Large intestine (tissue), 3 donors: ENCODE data around the gene SCAPER. TPM values are rescaled to one million over a fixed set of nuclear protein-coding genes. Genes with fewer than 3 reads are reported as not detected.

Experiments used
- DNase-seq, 2 donors: peaks; one replicate each; pipeline versions ENCODE4 v3.0.0 to v3.0.0-alpha.2; 2013
- H3K27ac ChIP-seq: one replicate; pipeline ENCODE4 v1.5.1; 2013; ENCODE audit warnings: low read length
- H3K27me3 ChIP-seq: 2 replicates; pipeline ENCODE4 v1.6.1; 2013; ENCODE audit warnings: low read length; ENCODE audit not compliant: control insufficient read depth, insufficient read depth
- H3K36me3 ChIP-seq: 2 replicates; pipeline ENCODE4 v1.6.1; 2013; ENCODE audit warnings: low read length; ENCODE audit not compliant: control insufficient read depth, insufficient read depth
- H3K4me1 ChIP-seq: one replicate; pipeline ENCODE4 v1.6.1; 2013; ENCODE audit warnings: low read length; ENCODE audit not compliant: control insufficient read depth, insufficient read depth
- H3K4me3 ChIP-seq: one replicate; pipeline ENCODE4 v1.5.1; 2013; ENCODE audit warnings: low read length
- H3K9me3 ChIP-seq: one replicate; pipeline ENCODE4 v1.6.1; 2013; ENCODE audit warnings: mild to moderate bottlenecking, low read depth, low read length, moderate library complexity; ENCODE audit not compliant: control insufficient read depth
- WGBS: methylation state at CpG from one replicate; pipeline ENCODE4 v1.1.5; 2013; ENCODE audit warnings: low lambda C conversion rate; ENCODE audit not compliant: insufficient coverage; 5-methylcytosine and 5-hydroxymethylcytosine counted together
- polyA plus RNA-seq: library from polyadenylated mRNA; unstranded; fragments of 120-200 nt; gene quantifications from one replicate; pipeline ENCODE4 v1.2.1, GENCODE V29; 2013

Gene SCAPER
- polyA plus RNA-seq, 1 donor = 28.0 TPM

GRCh38 chr15:76343313-76343996, 561.7 kb downstream of the SCAPER start:
- Histone ChIP-seq H3K36me3 (no peaks in the 10 kb centered on the region), H3K4me3 (no peak overlapping the region), H3K9me3 (peaks cover 28% of the 10 kb centered on the region), H3K27me3 (peaks cover 93% of the 10 kb centered on the region), H3K4me1 (peaks cover 28% of the 10 kb centered on the region), H3K27ac (no peak overlapping the region)
- peak in 1 of 2 donors; percentile 21 for DNase-seq
- no CpG with 5 or more reads among the region's 16 CpGs for WGBS

- Histone ChIP-seq H3K27ac (no peak overlapping the region), H3K36me3 (no peaks in the 10 kb centered on the region), H3K4me1 (peaks cover 28% of the 10 kb centered on the region), H3K4me3 (no peak overlapping the region), H3K27me3 (peaks cover 98% of the 10 kb centered on the region), H3K9me3 (peaks cover 33% of the 10 kb centered on the region)
- DNase-seq = peak in 1 of 2 donors; percentile 48
- WGBS = no CpG with 5 or more reads among the region's 87 CpGs
These were observed 562.5 kb downstream of the SCAPER start for GRCh38 chr15:76342382-76343201.

- Histone ChIP-seq H3K9me3 (peaks cover 35% of the 10 kb centered on the region), H3K36me3 (no peaks in the 10 kb centered on the region), H3K27ac (no peak overlapping the region), H3K4me3 (no peak overlapping the region), H3K4me1 (peaks cover 30% of the 10 kb centered on the region), H3K27me3 (peaks cover 98% of the 10 kb centered on the region)
- WGBS = 20% methylated on average over 1 of the region's 20 CpGs
- DNase-seq = no peak
These were observed 563.1 kb downstream of the SCAPER start for GRCh38 chr15:76342058-76342381.

- H3K9me3 ChIP-seq = peaks cover 35% of the 10 kb centered on the region
- peaks cover 98% of the 10 kb centered on the region for H3K27me3 ChIP-seq
- H3K4me1 ChIP-seq = peaks cover 33% of the 10 kb centered on the region
- peak in 1 of 2 donors; percentile 48 for DNase-seq
- WGBS = no CpG with 5 or more reads among the region's 42 CpGs
- H3K36me3 ChIP-seq = no peaks in the 10 kb centered on the region
- H3K27ac ChIP-seq = no peak overlapping the region
- H3K4me3 ChIP-seq = peak overlapping the region; percentile 7
These were observed 563.6 kb downstream of the SCAPER start for GRCh38 chr15:76341366-76342057.

GRCh38 chr15:76340803-76341365, 564.3 kb downstream of the SCAPER start:
- H3K27me3 ChIP-seq = peaks cover 98% of the 10 kb centered on the region
- peaks cover 34% of the 10 kb centered on the region for H3K9me3 ChIP-seq
- H3K36me3 ChIP-seq = no peaks in the 10 kb centered on the region
- H3K4me3 ChIP-seq = peak overlapping the region; percentile 40
- no CpG with 5 or more reads among the region's 35 CpGs for WGBS
- H3K27ac ChIP-seq = no peak overlapping the region
- peaks cover 31% of the 10 kb centered on the region for H3K4me1 ChIP-seq
- DNase-seq = peak in 1 of 2 donors; percentile 45

- peaks cover 28% of the 10 kb centered on the region for H3K4me1 ChIP-seq
- H3K36me3 ChIP-seq = no peaks in the 10 kb centered on the region
- no CpG with 5 or more reads among the region's 53 CpGs for WGBS
- H3K4me3 ChIP-seq = peak overlapping the region; percentile 40
- H3K9me3 ChIP-seq = peaks cover 36% of the 10 kb centered on the region
- peaks cover 98% of the 10 kb centered on the region for H3K27me3 ChIP-seq
- H3K27ac ChIP-seq = peak overlapping the region; percentile 37
- DNase-seq = peak in 1 of 2 donors; percentile 61
These were observed 564.8 kb downstream of the SCAPER start for GRCh38 chr15:76340198-76340802.

- Histone ChIP-seq H3K27ac (peak overlapping the region; percentile 37), H3K4me3 (peak overlapping the region; percentile 40)
These were observed 565.6 kb downstream of the SCAPER start for GRCh38 chr15:76339305-76340197.

GRCh38 chr15:76338486-76339304, 566.4 kb downstream of the SCAPER start:
- H3K4me3 ChIP-seq = peak overlapping the region; percentile 40
- no peak for DNase-seq

More at GRCh38 chr15:76339305-76340197, 565.6 kb downstream of the SCAPER start:
- Histone ChIP-seq H3K4me1 (peaks cover 31% of the 10 kb centered on the region), H3K9me3 (peaks cover 39% of the 10 kb centered on the region), H3K36me3 (no peaks in the 10 kb centered on the region), H3K27me3 (peaks cover 98% of the 10 kb centered on the region)
- DNase-seq = peak in 1 of 2 donors; percentile 55
- WGBS = 0% methylated on average over 3 of the region's 48 CpGs

More at GRCh38 chr15:76338486-76339304, 566.4 kb downstream of the SCAPER start:
- Histone ChIP-seq H3K27ac (peak overlapping the region; percentile 33), H3K4me1 (peaks cover 31% of the 10 kb centered on the region), H3K9me3 (peaks cover 39% of the 10 kb centered on the region), H3K27me3 (peaks cover 99% of the 10 kb centered on the region), H3K36me3 (no peaks in the 10 kb centered on the region)
- 83% methylated on average over 1 of the region's 26 CpGs for WGBS
